SK-N-SH (cell line): ENCODE measurements around the gene DIPK1A. TPM values are rescaled to one million over a fixed set of nuclear protein-coding genes. Genes with fewer than 3 reads are reported as not detected.

Source experiments
- CTCF ChIA-PET: fragments of 300-600, 350-600 bp; formaldehyde crosslinking; extraction: SDS; loops from one replicate; lab custom pipeline; 2021; lab: Yijun Ruan, JAX
- POLR2A ChIA-PET: fragments of 350-600 bp; sonication (Branson Sonifier 250); formaldehyde crosslinking; extraction: SDS; loops from one replicate; lab custom pipeline; 2020; ENCODE audit warnings: antibody characterized with exemption, inconsistent platforms; lab: Yijun Ruan, JAX
- DNase-seq: peaks from one replicate; pipeline ENCODE4 v3.0.0; 2012
- H2AFZ ChIP-seq: fragments of 200-600 bp; sonication (generic); 2 replicates; pipeline ENCODE4 v1.8.1; 2016; ENCODE audit warnings: antibody characterized with exemption, mild to moderate bottlenecking, low read depth
- H3F3A ChIP-seq: fragments of 200-600 bp; sonication (generic); replicated peaks from 2 replicates; pipeline ENCODE3; 2016; ENCODE audit warnings: antibody characterized with exemption, mild to moderate bottlenecking; ENCODE audit not compliant: insufficient read depth
- H3K27ac ChIP-seq, 2 experiments: fragments of 200-500 bp in 1 of 2; fragments of 200-600 bp in 1 of 2; sonication (Bioruptor generic) in 1 of 2; sonication (generic), shearing (Covaris generic) in 1 of 2; 2 replicates each; pipeline versions ENCODE4 v1.5.1 to v1.6.1; 2014 to 2016; ENCODE audit warnings: low read depth in 2 of 2, inconsistent platforms in 1 of 2, low read length in 1 of 2, mild to moderate bottlenecking in 1 of 2, mixed read lengths in 1 of 2
- H3K27me3 ChIP-seq: fragments of 200-600 bp; sonication (generic), shearing (Covaris generic); 2 replicates; pipeline ENCODE4 v1.6.1; 2016; ENCODE audit warnings: mixed run types; ENCODE audit not compliant: insufficient read depth
- H3K36me3 ChIP-seq, 2 experiments: fragments of 200-500 bp in 1 of 2; fragments of 200-600 bp in 1 of 2; sonication (Bioruptor generic) in 1 of 2; sonication (generic) in 1 of 2; replicated peaks in 1 of 2; 2 replicates each; pipeline versions ENCODE3 to v1.5.1; 2014 to 2016; ENCODE audit warnings: low read length in 1 of 2, mild to moderate bottlenecking in 1 of 2; ENCODE audit not compliant: insufficient read depth in 2 of 2, control insufficient read depth in 1 of 2
- H3K4me1 ChIP-seq, 2 experiments: fragments of 200-500 bp in 1 of 2; fragments of 200-600 bp in 1 of 2; sonication (Bioruptor generic) in 1 of 2; sonication (generic), shearing (Covaris generic) in 1 of 2; 2 replicates each; pipeline versions ENCODE4 v1.5.1 to v1.6.1; 2014 to 2016; ENCODE audit warnings: low read depth in 1 of 2, low read length in 1 of 2, mixed run types in 1 of 2; ENCODE audit not compliant: insufficient read depth in 2 of 2, control insufficient read depth in 1 of 2
- H3K4me2 ChIP-seq: fragments of 200-600 bp; sonication (generic), shearing (Covaris generic); 2 replicates; pipeline ENCODE4 v1.6.1; 2017; ENCODE audit warnings: mixed run types
- H3K4me3 ChIP-seq, 2 experiments: fragments of 200-500 bp in 1 of 2; fragments of 200-600 bp in 1 of 2; sonication (Bioruptor generic) in 1 of 2; sonication (generic), shearing (Covaris generic) in 1 of 2; 2 replicates each; pipeline versions ENCODE4 v1.5.1 to v1.8.1; 2014 to 2016; ENCODE audit warnings: low read depth in 2 of 2, inconsistent platforms in 1 of 2, low read length in 1 of 2, mild to moderate bottlenecking in 1 of 2, mixed read lengths in 1 of 2, moderate library complexity in 1 of 2
- H3K79me2 ChIP-seq: fragments of 200-600 bp; sonication (generic); 2 replicates; pipeline ENCODE4 v1.8.1; 2017; ENCODE audit warnings: mild to moderate bottlenecking; ENCODE audit not compliant: insufficient read depth
- H3K9ac ChIP-seq: fragments of 200-600 bp; sonication (generic); 2 replicates; pipeline ENCODE4 v1.6.1; 2017; ENCODE audit warnings: mixed run types
- H3K9me2 ChIP-seq: fragments of 200-600 bp; sonication (generic); 2 replicates; pipeline ENCODE4 v1.6.1; 2017; ENCODE audit warnings: mixed run types
- H3K9me3 ChIP-seq: fragments of 200-600 bp; sonication (generic); 2 replicates; pipeline ENCODE4 v1.6.1; 2017; ENCODE audit warnings: mixed run types, mild to moderate bottlenecking, moderate library complexity
- H4K20me1 ChIP-seq: fragments of 200-600 bp; sonication (generic); 2 replicates; pipeline ENCODE4 v1.6.1; 2017; ENCODE audit warnings: mild to moderate bottlenecking, mixed run types; ENCODE audit not compliant: insufficient read depth
- CTCF ChIP-seq: fragments of 200-600 bp; sonication (generic); IDR thresholded peaks from 2 replicates; pipeline ENCODE4 v1.6.1; 2017; ENCODE audit warnings: antibody characterized with exemption, mild to moderate bottlenecking, moderate library complexity
- ELF1 ChIP-seq: IDR thresholded peaks from 2 replicates; pipeline ENCODE4 v1.4.0; 2012
- EP300 ChIP-seq, 2 experiments: IDR thresholded peaks; 2 replicates each; pipeline versions ENCODE4 v1.4.0 to v1.6.1; 2012; ENCODE audit warnings: borderline replicate concordance in 1 of 2, low read depth in 1 of 2, low read length in 1 of 2
- EZH2phosphoT487 ChIP-seq: fragments of 200-600 bp; sonication (generic); IDR thresholded peaks from 2 replicates; pipeline ENCODE4 v1.6.1; 2017; ENCODE audit warnings: low read depth, mixed run types, mild to moderate bottlenecking, antibody characterized with exemption, moderate library complexity, borderline replicate concordance
- FOSL2 ChIP-seq: IDR thresholded peaks from 2 replicates; pipeline ENCODE4 v1.4.0; 2012; ENCODE audit warnings: low read depth, mild to moderate bottlenecking, moderate library complexity, borderline replicate concordance
- FOXJ3 ChIP-seq: sonication (generic); formaldehyde crosslinking; IDR thresholded peaks from 2 replicates; pipeline ENCODE4 v1.5.1; 2020; ENCODE audit warnings: mild to moderate bottlenecking, missing genetic modification reagents
- GABPA ChIP-seq: IDR thresholded peaks from 2 replicates; pipeline ENCODE4 v1.4.0; 2012; ENCODE audit warnings: low read depth, mild to moderate bottlenecking
- IRF3 ChIP-seq: fragments of 150-350 bp; IDR thresholded peaks from 2 replicates; pipeline ENCODE4 v1.6.1; 2016; ENCODE audit warnings: mild to moderate bottlenecking, low read depth, low read length
- JUND ChIP-seq: IDR thresholded peaks from 2 replicates; pipeline ENCODE4 v1.4.0; 2012
- MAX ChIP-seq: IDR thresholded peaks from 2 replicates; pipeline ENCODE4 v1.4.0; 2012; ENCODE audit warnings: low read depth
- MEF2A ChIP-seq: IDR thresholded peaks from 2 replicates; pipeline ENCODE4 v1.4.0; 2012; ENCODE audit warnings: low read depth, borderline replicate concordance
- MXI1 ChIP-seq: IDR thresholded peaks from 2 replicates; pipeline ENCODE4 v1.6.1; 2012; ENCODE audit warnings: mild to moderate bottlenecking, low read depth, low read length, improper control_type of control experiment
- NFIC ChIP-seq: IDR thresholded peaks from 2 replicates; pipeline ENCODE4 v1.4.0; 2012; ENCODE audit warnings: borderline replicate concordance
- POLR2AphosphoS5 ChIP-seq: IDR thresholded peaks from 2 replicates; pipeline ENCODE4 v1.6.1; 2012; ENCODE audit warnings: low read depth, low read length
- RCOR1 ChIP-seq: fragments of 150-350 bp; IDR thresholded peaks from 2 replicates; pipeline ENCODE4 v1.6.1; 2017; ENCODE audit warnings: antibody characterized with exemption, low read length
- SMC3 ChIP-seq: IDR thresholded peaks from 2 replicates; pipeline ENCODE4 v1.6.1; 2012; ENCODE audit warnings: low read depth, low read length, improper control_type of control experiment
- TCF12 ChIP-seq: IDR thresholded peaks from 2 replicates; pipeline ENCODE4 v1.4.0; 2012
- YY1 ChIP-seq: IDR thresholded peaks from 2 replicates; pipeline ENCODE4 v1.4.0; 2012; ENCODE audit warnings: low read depth, mild to moderate bottlenecking
- WGBS: methylation state at CpG from one replicate; pipeline ENCODE4 v1.1.6; 2017; ENCODE audit warnings: low lambda C conversion rate; 5-methylcytosine and 5-hydroxymethylcytosine counted together
- polyA plus RNA-seq, 3 experiments: library from polyadenylated mRNA; depleted of rRNA; stranded (reverse); fragments of >200 nt; gene quantifications; 2 replicates each; pipeline ENCODE4 v1.2.3, GENCODE V29; 2012

The DIPK1A gene
- polyA plus RNA-seq, 1 of the 3 experiments (the other 2 are of a cell fraction), result 3.4 TPM

GRCh38 chr1:92881391-92881790 lies 79.9 kb downstream of the DIPK1A start:
- Histone ChIP-seq H3K79me2 (no peaks in the 10 kb centered on the region), H3K9ac (no peak overlapping the region), H3F3A (peaks cover 8% of the 10 kb centered on the region), H3K4me3 (no peak overlapping the region), H4K20me1 (no peaks in the 10 kb centered on the region), H3K27me3 (no peaks in the 10 kb centered on the region), H3K9me3 (no peaks in the 10 kb centered on the region), H3K27ac (no peak overlapping the region)
- POLR2A ChIA-PET, result no interaction called here
- CTCF ChIA-PET, result interaction anchor here (0.9 kb wide), 1 partner anchor 112 kb away, joined by 3 read pairs; no protein-coding TSS in a partner anchor
- TF ChIP-seq JUND (no peak), GABPA (no peak), SMC3 (no peak)
- TF ChIP-seq, all 33 proteins: peak for 0
- DNase-seq, result no peak
- H3K4me1 ChIP-seq, result peaks cover 0 to 24% of the 10 kb centered on the region in 2 experiments; a peak in 3 of 4 replicates
- no peak overlapping the region for H3K4me2 ChIP-seq
- no peak overlapping the region for H2AFZ ChIP-seq
- H3K36me3 ChIP-seq, result peaks cover 0 to 3% of the 10 kb centered on the region in 2 experiments
- 96% methylated on average over 3 of the region's 3 CpGs for WGBS
- H3K9me2 ChIP-seq, result no peaks in the 10 kb centered on the region

GRCh38 chr1:92879316-92879968 lies 81.8 kb downstream of the DIPK1A start:
- 0 out of 2 replicates have a peak, but pooled peaks have one; percentile 9 for TF ChIP-seq TCF12
- peak in 1 of 2 experiments; percentile 75; a peak in 2 of 4 replicates for TF ChIP-seq EP300 (IDR thresholded peaks at IDR 0.05; ENCODE audit: borderline replicate concordance in 1 of 2, low read depth in 1 of 2, low read length in 1 of 2)
- TF ChIP-seq MEF2A, result no peak
- Histone ChIP-seq H3K4me1 (peaks cover 0 to 24% of the 10 kb centered on the region in 2 experiments; a peak in 3 of 4 replicates), H2AFZ (no peak overlapping the region), H3F3A (peaks cover 8% of the 10 kb centered on the region), H3K4me3 (no peak overlapping the region), H3K27ac (peak overlapping the region in 1 of 2 experiments; percentile 78; a peak in 2 of 4 replicates), H3K9ac (no peak overlapping the region), H3K27me3 (no peaks in the 10 kb centered on the region), H3K36me3 (peaks cover 0 to 3% of the 10 kb centered on the region in 2 experiments), H3K79me2 (no peaks in the 10 kb centered on the region), H4K20me1 (no peaks in the 10 kb centered on the region), H3K9me3 (no peaks in the 10 kb centered on the region), H3K9me2 (no peaks in the 10 kb centered on the region), H3K4me2 (no peak overlapping the region)
- peak; percentile 27 for DNase-seq
- ChIA-PET CTCF (interaction anchor here (0.9 to 2.4 kb wide), 7 partner anchors 11 to 114 kb away, joined by 3 to 9 read pairs (median 4); no protein-coding TSS in a partner anchor), POLR2A (no interaction called here)
- 70% methylated on average over 4 of the region's 4 CpGs for WGBS

- Histone ChIP-seq H3K9me2 (no peaks in the 10 kb centered on the region), H3K36me3 (peaks cover 0 to 3% of the 10 kb centered on the region in 2 experiments), H3K9ac (no peak overlapping the region), H2AFZ (no peak overlapping the region), H3K27me3 (no peaks in the 10 kb centered on the region), H3F3A (peaks cover 8% of the 10 kb centered on the region), H3K4me2 (peak overlapping the region; percentile 8; the same call in 1 of the 2 replicates), H3K9me3 (no peaks in the 10 kb centered on the region), H3K4me3 (no peak overlapping the region; a peak in 1 of 4 replicates), H3K27ac (peak overlapping the region in 1 of 2 experiments; percentile 79; a peak in 2 of 4 replicates), H3K4me1 (peaks cover 0 to 19% of the 10 kb centered on the region in 2 experiments; a peak in 2 of 4 replicates), H4K20me1 (no peaks in the 10 kb centered on the region), H3K79me2 (no peaks in the 10 kb centered on the region)
- peak; percentile 24 for DNase-seq
- 16% methylated on average over 4 of the region's 4 CpGs for WGBS
- CTCF ChIA-PET, result interaction anchor here (0.9 to 6.9 kb wide), 9 partner anchors 9 to 145 kb away, joined by 3 to 46 read pairs (median 4); partner anchors contain the start of gene DIPK1A
- POLR2A ChIA-PET, result no interaction called here
- TF ChIP-seq MEF2A, result no peak
- TF ChIP-seq YY1, result no peak
- TF ChIP-seq TCF12, result no peak
- TF ChIP-seq RCOR1, result no peak
- 0 out of 4 replicates have a peak, but pooled peaks of 1 of the 2 experiments have one; percentile 15 for TF ChIP-seq EP300 (IDR thresholded peaks at IDR 0.05; ENCODE audit: borderline replicate concordance in 1 of 2, low read depth in 1 of 2, low read length in 1 of 2)
- no peak for TF ChIP-seq FOSL2
- no peak for TF ChIP-seq EZH2phosphoT487
- TF ChIP-seq ELF1, result no peak
- TF ChIP-seq MXI1, result no peak; the same call in 1 of the 2 replicates
- no peak for TF ChIP-seq IRF3
- no peak for TF ChIP-seq FOXJ3 (CRISPR knock-in tag)
- peak; percentile 24; the same call in 1 of the 2 replicates for TF ChIP-seq POLR2AphosphoS5
- TF ChIP-seq NFIC, result peak; percentile 71; the same call in 1 of the 2 replicates
- no peak for TF ChIP-seq CTCF
- no peak for TF ChIP-seq MAX
Measured at GRCh38 chr1:92877792-92878191, 83.5 kb downstream of the DIPK1A start.
